ENCODE results near the gene OR2L8. TPM values are rescaled to one million over a fixed set of nuclear protein-coding genes. Genes with fewer than 3 reads are reported as not detected.

OR2L8 gene, protein sequence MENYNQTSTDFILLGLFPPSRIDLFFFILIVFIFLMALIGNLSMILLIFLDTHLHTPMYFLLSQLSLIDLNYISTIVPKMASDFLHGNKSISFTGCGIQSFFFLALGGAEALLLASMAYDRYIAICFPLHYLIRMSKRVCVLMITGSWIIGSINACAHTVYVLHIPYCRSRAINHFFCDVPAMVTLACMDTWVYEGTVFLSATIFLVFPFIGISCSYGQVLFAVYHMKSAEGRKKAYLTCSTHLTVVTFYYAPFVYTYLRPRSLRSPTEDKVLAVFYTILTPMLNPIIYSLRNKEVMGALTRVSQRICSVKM
- total RNA-seq (not detected), polyA plus RNA-seq (not detected)
- long read RNA-seq, donor 1: 0 reads
- long read RNA-seq, donor 2: 0 reads
- long read RNA-seq, donor 3: 0 reads

GRCh38 chr1:247948558-247948957 lies at the start of gene OR2L8:
Gene OR2L8, plus strand, starts transcription at chr1:247948858. Its CDS starts 0 bp downstream, at chr1:247948858.
- Histone ChIP-seq H3K27me3 (no peaks in the 10 kb centered on the region), H3K4me3 (no peak within 1 kb of the TSS), H3K4me1 (no peaks in the 10 kb centered on the region), H3K27ac (no peak within 1 kb of the TSS), H3K36me3 (no peaks in the 10 kb centered on the region), H3K9me3 (peaks cover 0 to 26% (median 8%) of the 10 kb centered on the region in 11 donors)
- DNase-seq (no peak), ATAC-seq (no peak)
- WGBS, 2 donors: 69 to 75% methylated on average over 3 of the region's 3 CpGs
- intact Hi-C loops (cut with DNase I): no loop called here
- no peak for TF ChIP-seq CTCF (IDR thresholded peaks at IDR 0.05)

GRCh38 chr1:247904122-247904521 lies 44.5 kb upstream of the OR2L8 start:
- Histone ChIP-seq H3K9me3 (peaks cover 0 to 5% (median 0%) of the 10 kb centered on the region in 11 donors), H3K27ac (no peak overlapping the region), H3K4me1 (no peaks in the 10 kb centered on the region), H3K36me3 (no peaks in the 10 kb centered on the region), H3K27me3 (no peaks in the 10 kb centered on the region), H3K4me3 (no peak overlapping the region)
- no peak for ATAC-seq
- intact Hi-C loops (cut with DNase I): no loop called here
- DNase-seq: no peak
- no peak for TF ChIP-seq CTCF (IDR thresholded peaks at IDR 0.05)
- 71 to 86% methylated on average over 6 of the region's 6 CpGs for WGBS, 2 donors

- 89% methylated on average over 13 of the region's 13 CpGs for WGBS, 2 donors
- no peaks in the 10 kb centered on the region for H3K4me1 ChIP-seq
- H3K36me3 ChIP-seq: no peaks in the 10 kb centered on the region
- intact Hi-C loops (cut with DNase I): no loop called here
- no peak overlapping the region for H3K4me3 ChIP-seq
- no peak for ATAC-seq
- H3K27me3 ChIP-seq: no peaks in the 10 kb centered on the region
- no peak for DNase-seq
- no peak overlapping the region for H3K27ac ChIP-seq
- no peak for TF ChIP-seq CTCF (IDR thresholded peaks at IDR 0.05)
- peaks cover 0 to 4% (median 0%) of the 10 kb centered on the region in 11 donors for H3K9me3 ChIP-seq
Observed at GRCh38 chr1:247905181-247905580, 43.5 kb upstream of the OR2L8 start.

DNA sequence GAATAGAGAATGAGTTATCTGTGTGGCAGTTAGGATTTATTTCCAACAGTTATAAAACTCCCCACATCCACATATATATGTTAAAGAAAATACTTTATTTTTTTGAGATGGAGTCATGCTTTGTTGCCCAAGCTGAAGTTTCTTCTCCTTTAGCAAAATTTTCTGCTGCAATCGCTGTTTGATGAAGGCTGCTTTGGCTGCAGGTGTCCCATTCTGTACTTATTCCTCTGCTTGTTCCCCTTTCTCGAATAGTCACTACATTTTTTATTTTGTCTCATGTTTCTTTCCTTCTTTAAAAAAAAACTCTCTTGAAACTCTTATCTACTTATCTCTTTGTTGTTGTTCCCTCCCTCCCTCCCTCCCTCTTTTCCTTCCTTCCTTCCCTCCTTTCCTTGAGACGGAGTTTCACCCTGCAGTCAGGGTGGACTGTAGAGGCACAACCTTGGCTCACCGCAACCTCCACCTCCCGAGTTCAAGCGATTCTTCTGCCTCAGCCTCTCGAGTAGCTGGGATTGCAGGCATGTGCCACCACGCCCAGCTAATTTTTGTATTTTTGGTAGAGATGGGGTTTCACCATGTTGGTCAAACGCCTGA lies 42.7 kb upstream of the OR2L8 start:
- TF ChIP-seq CTCF (IDR thresholded peaks at IDR 0.05): no peak
- no peaks in the 10 kb centered on the region for H3K27me3 ChIP-seq
- peak overlapping the region in 5 of 10 donors; percentile 27 to 46 (median 35) for H3K4me3 ChIP-seq
- no peaks in the 10 kb centered on the region for H3K36me3 ChIP-seq
- H3K4me1 ChIP-seq: no peaks in the 10 kb centered on the region
- intact Hi-C loops (cut with DNase I): no loop called here
- DNase-seq: no peak
- H3K9me3 ChIP-seq: peaks cover 0 to 4% (median 0%) of the 10 kb centered on the region in 11 donors
- no peak for ATAC-seq
- 69 to 80% methylated on average over 9 of the region's 9 CpGs for WGBS, 2 donors
- H3K27ac ChIP-seq: no peak overlapping the region

Measured in heart right ventricle (tissue), 16 donors.